HG03039 (cell line): ENCODE results near the gene LMO4.

ENCODE experiments used
- ATAC-seq: cut with Tn5 transposase; IDR thresholded peaks from one replicate; pipeline ENCODE4 v1.9.1; 2021; ENCODE audit warnings: mild to moderate bottlenecking, moderate library complexity; ENCODE audit not compliant: unreplicated experiment

Gene LMO4

DNA sequence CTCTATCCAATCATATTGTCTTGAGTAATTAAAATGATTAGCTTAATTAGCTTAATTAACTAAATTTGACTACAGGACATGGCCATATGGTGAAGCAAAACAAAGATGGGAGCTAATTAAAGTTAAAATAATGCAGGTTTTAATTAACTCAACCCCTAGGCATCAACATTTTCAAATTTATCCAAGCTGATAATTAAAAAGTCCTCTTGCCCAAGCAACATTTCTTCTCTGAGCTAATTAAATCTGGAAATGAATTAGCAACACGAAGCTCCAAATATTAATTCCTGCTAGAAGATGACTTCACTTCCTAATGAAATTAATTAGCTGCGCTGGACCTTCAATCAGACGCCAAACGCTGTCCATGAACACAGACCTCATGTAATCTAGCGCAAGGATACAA, 27.9 kb downstream of the LMO4 start:
- no peak for ATAC-seq

DNA sequence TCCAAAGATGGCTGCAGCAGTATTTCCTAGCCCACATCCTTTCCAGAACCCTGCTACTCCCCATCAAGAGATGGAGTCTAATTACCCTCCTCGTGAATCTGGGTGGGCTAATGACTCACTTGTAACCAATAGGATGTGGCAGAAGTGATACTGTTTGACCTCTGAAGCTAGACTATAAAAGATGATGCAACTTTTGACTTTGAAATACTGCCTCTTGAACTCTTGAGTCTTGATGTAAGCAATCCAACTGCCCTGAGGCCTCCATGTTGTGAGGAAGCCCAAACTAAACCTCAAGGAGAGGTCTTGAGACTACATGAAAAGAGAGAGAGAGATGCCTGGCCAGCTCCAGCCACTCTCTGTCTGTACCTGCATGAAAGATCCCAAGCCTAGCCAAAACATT, 29.5 kb downstream of the LMO4 start:
- no peak for ATAC-seq

DNA sequence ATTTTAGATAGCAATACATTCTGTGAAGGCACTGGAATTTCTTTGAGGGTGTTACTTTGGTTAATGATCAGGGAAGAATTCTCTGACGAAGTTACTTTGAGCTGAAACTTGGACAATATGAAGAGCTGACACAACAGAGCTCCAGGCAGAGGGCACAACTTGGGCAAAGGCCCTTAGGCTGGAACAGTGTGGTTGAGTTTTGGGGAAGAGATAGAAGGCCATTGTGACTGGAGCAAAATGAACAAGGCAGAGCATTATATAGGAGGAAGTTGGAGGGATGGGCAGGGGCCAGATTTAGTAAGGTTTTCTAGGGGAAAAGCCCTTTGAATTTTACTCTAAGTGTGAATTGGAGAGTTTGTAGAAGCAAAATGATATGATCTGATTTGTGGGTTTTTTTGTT, 30.9 kb downstream of the LMO4 start:
- ATAC-seq, result no peak

DNA sequence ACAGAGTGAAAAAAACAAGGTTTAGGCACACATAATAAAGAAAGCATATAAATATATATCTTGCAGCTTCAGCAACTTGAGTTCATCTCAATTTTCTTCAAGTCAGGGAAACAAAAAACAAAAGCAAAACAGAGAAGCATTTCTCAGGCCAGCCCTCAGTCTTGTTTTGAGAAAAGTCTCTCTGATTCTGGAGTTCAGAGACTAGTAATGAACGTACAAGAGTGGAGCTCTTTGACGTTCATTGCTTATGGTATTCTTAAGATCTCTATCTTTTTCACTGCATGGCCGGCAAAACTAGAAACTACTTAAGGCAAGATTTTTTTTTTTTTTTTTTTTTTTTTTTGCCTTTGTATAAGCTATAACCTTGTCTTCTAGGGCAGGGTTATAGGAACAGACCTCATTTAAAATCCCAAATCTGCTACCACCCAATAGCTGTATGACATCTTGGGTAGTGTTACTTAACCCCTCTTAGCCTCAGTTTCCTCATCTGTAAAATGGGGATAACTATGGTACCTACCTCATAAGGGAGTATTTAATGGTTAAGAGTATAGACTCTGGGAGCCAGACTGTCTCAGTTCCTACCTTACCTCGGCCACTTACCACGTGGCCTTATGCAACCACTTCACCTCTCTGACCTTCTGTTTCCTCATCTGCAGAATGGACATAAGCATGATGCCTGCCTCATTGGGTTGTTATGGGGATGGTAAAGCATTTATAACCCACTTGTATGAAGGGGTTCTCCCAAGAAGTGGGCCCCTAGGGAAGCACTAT, 33.6 kb downstream of the LMO4 start:
- no peak for ATAC-seq

DNA sequence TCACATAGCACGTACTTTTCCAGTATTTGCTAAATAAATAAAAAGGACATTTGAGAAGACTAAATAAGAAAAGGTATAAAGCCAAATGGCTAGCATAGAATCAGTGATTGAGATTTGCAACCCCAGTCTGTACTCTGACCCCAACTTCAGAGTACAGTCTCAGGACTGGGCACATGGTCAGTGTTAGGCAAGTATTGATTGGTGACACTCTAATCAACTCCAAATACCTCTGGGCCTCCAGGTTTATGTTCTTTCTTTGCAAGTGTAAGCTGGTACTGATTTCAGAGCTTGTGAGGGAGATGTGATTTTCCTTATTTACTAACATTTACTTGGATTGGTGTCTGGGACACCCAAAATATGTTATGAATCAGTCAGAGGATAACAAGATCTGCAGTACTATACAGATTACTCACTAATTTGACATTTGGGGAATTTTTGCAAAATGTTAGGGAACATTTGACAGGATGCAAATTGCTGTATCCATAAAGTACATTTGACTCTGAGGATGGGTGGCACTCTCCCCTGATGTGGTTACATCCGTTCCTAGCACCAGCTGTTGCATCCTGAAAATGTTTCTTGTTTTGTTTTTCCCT, 34.2 kb downstream of the LMO4 start:
- no peak for ATAC-seq

DNA sequence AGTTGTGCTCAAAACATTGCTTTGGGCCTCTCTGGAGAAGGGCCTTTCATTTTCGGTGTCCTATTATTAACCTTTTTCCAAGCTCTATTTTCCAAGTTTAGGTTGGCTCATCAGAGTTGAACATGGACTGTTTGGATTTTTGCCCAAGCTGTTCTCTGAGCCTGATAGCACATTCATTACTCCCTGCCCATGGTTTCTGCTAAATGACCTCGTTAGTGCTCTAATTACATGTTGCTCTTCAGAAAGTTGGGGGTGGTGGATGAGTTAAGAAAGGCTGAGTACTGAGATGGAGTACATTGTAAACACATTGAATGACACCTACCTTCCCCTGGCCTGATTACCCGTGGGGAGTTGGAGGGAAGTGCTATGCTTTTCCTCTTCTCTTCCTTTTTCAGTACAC, 38.9 kb downstream of the LMO4 start:
- no peak for ATAC-seq

DNA sequence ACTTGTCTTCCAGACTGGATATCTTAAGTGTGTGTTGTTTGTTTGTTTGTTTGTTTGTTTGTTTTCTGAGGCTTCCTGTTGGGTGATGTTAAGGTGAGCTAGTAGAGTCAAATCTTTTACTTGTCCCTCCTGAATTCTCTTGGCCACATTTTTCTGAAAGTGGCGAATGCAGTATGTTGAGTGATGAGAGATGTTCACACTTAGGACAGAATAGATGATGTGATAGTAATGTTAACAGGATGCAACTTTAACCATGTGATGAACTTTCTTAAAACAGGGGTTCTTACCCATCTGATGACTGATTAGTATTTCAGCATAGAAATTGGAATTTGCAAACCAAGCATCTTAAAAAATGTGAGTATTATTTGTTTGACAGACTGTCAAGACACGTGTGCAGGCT, 40.2 kb downstream of the LMO4 start:
- no peak for ATAC-seq

DNA sequence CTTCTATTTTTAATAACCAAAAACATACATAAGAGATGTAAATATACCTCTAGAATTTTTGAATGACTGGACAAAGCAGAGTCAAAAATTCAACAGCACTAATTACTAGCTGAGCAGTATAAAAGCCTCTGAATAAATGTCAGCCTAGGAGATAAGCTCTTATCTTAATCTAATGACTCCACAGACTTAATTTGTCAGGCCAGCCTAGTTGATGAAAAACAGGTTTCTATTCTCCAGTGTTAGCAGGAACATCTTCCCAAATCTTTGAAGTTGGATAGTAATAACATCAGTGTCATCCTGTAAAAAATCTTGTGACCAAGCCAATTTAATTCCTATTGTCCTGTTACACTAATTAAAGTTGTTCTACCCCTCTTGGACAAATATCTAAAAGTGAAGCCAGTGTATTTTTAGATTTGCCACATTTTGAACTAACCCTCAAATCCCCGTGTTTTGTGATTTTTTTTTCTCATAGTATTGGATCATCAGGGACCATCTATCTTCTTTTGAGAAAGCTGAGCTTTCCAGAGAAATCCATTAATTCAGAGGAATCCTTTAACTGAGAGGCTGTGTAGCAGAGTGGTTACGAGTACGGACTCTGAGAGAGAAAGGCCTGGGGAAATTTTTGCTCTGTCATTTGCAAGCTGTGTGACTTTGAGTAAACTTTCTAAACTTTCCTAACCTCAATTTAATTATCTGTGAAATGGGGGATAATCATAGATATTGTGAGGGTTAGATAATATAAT, 41.2 kb downstream of the LMO4 start:
- ATAC-seq, result no peak

DNA sequence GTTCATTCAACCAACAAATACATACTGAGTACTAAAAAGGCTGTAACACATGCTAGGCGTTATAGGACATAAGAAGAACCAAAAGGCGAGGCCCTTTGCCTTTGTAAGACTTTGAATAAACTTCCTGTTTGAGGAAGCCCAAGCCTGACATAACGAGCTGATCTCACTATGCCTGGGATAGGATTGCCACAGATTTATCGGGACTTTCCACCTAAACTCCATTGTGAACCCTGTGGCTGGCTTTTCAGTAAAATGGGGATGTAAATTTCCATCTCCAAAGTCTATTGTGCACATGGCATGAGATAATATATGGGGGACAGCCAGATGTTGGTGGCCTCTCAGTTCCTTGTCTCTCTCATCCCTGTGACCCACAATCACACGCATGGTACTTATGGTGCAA, 41.9 kb downstream of the LMO4 start:
- ATAC-seq, result no peak

DNA sequence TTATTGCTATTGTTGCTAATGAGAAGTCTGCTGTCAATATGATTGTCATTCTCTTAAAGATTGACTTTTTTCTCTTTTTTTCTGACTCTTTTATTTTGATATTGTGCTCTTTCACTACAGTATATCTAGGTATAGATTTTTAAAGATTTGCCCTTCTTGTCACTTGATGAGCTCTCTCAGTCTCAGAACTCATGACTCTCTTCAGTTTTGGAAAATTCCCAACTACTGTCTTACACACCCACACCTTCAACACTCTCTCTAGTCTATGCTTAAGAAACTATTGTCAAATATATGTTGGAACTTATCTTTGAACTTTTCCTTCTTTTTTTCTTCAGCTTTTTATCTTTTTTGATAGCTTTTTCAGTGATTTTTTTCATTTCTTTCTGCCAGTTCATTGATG, 50.6 kb downstream of the LMO4 start:
- ATAC-seq, result no peak

DNA sequence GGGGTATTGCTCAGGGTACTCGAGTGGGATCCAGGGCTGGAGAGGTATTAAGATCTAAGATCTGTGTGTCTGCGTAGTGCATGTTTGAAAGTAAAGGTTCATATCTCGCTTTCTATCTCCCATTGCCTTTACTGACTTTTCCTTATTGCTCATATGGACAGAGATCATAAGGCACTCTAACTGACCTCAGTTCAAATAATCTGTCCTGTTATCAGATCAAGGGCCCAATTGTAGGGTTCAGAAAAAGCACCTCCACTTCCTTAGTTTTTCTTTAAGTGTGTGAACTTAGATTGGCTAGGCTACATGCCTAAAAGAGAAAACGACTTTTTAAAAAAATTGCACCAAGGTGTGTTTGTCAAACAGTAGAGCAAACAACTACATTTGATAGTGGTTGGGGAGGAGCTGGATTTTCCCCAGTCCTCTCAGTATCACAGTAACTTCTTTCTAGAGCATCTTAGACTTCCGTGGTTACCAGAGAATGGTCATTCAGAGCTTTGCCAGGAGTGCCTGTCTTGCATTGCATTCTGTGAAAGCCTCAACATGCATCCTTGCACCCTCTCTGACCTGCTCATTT, 57.6 kb downstream of the LMO4 start:
- no peak for ATAC-seq

DNA sequence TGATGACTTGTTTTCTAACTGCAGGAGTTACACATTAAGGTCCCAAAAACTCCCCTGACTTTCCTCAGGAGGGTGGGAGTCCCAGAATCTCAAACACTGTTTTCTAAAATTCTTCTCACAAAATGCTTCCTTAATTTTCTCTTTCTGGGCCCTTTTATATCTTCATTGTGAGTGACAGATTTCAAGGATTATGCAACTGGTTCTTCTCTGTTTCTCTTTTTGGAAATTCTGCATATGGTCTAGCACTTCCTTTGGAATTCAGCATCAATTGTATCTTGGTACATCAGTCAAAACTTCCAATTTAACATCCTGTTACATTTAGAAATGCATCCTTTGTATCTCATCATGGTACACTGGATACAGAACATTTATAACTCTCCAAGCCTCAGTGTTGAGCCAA, 59.7 kb downstream of the LMO4 start:
- no peak for ATAC-seq

DNA sequence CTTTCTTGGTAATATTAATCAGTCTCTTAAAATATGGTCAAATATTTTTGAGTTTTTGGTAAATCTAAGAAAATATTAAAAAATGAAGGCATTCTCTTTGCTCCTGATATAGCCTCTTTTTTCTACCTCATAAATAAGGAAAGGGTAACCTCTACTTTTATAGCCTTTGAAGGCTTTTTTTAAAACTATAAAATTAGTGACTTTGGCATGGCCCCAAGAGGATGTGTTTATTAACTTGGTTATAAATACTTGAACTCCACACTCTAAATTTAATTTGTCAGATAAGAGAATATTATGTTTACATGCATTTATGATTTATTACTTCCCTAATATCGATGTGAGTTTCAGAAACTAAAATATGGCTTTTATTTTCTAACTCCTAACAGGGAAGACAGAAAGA, 60.3 kb downstream of the LMO4 start:
- ATAC-seq, result no peak

DNA sequence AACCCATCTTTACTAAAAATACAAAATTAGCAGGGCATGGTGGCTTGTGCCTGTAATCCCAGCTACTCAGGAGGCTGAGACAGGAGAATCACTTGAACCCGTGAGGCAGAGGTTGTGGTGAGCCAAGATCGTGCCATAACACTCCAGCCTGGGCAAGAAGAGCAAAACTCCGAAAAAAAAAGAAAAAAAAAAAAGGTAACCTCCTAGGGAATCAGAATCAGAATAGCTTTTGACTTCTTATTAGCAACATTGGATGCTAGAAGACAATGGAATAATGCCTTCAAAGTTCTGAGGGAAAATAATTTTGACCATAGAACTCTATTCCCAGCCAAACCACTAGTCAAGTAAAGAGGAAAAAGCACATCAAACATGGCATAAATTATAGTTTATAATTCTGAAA, 60.9 kb downstream of the LMO4 start:
- ATAC-seq, result no peak

DNA sequence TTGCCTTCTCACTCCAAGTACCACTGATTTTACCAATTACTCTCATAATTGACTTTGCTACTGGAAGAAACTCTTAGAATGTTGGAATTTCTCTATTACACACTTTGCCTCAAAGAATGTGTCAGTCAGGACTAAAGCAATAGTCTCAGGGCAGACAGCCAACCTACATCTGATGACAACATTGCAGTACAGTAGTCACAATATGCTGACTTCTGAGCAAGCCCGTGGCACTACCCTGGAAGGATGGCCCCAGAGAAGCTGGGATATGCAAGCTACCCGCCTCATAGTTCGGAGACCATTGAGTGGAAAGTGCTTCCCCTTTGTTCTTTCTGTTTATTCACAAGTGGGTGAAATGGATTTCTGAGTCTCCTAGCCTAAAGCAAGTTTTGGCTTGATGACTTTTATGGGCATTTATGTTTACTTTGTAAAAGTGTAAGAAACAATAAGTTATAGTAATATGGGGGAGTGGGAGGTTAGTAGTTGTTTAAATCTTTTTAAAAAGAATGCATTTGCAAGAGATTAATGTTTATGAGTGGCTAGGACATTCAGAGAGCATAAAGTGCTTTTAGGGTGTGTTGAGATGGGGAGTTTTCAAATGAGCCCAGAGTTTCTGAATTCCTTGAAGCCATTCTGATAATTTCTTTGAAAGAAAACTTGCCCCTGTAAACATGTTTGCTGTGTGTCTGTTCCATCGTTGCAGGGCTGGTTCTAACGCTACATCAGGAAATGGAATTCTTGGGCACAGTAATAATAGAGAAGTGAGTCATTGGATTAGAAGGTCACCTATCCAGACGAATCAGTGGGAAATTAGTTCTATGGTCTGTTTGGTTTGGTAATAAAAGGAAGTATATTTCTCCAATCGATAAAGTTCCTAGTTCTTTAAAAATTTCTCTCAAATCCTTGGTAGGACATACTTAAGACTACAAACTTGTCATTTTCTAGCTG, 63.8 kb downstream of the LMO4 start:
- ATAC-seq, result no peak

DNA sequence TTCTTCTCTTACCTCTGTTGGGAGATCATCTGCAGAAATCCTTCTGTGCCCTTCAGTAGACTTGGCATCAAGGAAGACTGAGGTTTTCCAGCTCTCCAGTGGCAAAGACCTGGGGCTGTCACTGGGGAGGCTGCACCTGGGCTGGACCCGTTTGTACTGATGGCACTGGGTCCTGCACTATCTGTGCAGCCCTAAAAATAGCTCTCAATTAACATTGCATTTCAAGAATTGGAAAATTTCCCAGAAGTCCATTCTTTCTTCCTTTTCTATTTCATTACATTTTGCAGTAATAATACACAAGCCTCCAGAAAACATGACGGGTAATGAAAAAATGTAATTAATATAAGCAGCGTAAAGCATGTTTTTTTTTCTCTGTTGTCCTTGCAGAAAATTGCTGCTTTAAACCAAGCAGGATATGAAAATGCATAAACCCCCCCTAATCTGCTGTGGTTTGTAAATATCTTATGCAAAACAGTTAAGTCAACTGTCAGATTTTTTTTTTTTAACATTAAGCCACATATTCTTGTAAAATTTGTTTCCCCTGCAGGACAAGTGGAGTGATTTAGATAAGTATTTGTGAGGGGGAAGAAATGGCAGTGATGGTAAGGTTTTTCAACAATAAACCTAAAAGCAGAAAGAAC, 64.9 kb downstream of the LMO4 start:
- no peak for ATAC-seq

DNA sequence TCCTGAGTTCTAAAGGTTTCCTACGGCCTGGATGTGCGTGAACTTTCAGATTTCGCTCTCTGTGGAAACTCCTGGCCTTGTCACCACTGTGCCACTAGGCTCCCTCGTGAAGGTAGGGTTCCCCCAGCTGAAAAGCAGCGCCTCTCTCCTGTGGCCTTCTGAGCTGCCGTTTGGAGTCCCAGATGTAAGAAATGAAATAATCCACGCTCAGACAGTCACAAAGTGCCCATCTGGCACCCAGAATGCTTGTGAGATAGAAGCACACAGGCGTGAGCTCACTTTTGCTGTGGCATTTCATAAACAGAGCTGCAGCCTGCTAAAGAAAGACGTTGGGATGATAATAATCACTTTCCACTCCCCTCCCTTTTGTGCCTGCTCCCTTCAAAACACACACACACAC, 65.8 kb downstream of the LMO4 start:
- no peak for ATAC-seq

DNA sequence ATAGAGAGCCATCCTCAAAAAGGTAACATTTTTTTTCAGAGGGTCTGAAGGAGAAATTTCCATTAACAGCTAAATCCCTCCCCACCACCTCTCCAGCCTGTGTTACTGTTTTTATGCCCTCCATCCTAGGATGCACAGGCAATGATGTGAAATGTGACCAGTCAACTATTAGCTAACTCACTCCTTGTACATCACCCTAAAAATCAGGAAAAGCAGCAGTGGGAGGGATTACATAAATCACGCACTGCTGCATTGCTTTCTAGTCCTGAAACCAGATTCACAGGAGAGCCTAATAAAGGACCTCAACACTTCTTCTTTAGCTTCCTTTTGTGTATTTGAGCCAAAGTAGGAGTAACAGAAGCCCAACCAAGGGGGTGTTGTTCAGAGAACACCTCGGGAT, 66.3 kb downstream of the LMO4 start:
- ATAC-seq, result no peak
